GM10248 (cell line): Measurements from ENCODE around the gene SYNE2.

Experiments
- CTCF ChIA-PET: fragments of 300-600 bp; sonication (Branson Sonifier 250); formaldehyde crosslinking; extraction: SDS; loops from one replicate; lab custom pipeline; 2021; ENCODE audit warnings: antibody characterized with exemption; lab: Yijun Ruan, JAX
- POLR2A ChIA-PET: fragments of 350-650 bp; sonication (Branson Sonifier 250); formaldehyde crosslinking; extraction: SDS; loops from one replicate; lab custom pipeline; 2020; ENCODE audit warnings: antibody characterized with exemption; lab: Yijun Ruan, JAX
- DNase-seq: peaks from one replicate; pipeline ENCODE4 v3.0.0; 2012; ENCODE audit errors: extremely low spot score
- TF ChIP-seq, protein P1 (sequence below): IDR thresholded peaks from 2 replicates; pipeline ENCODE4 v1.5.1; 2012; ENCODE audit warnings: mild to moderate bottlenecking, low read depth; ENCODE audit errors: extremely low read depth, missing control alignments, control extremely low read depth

SYNE2 gene

DNA sequence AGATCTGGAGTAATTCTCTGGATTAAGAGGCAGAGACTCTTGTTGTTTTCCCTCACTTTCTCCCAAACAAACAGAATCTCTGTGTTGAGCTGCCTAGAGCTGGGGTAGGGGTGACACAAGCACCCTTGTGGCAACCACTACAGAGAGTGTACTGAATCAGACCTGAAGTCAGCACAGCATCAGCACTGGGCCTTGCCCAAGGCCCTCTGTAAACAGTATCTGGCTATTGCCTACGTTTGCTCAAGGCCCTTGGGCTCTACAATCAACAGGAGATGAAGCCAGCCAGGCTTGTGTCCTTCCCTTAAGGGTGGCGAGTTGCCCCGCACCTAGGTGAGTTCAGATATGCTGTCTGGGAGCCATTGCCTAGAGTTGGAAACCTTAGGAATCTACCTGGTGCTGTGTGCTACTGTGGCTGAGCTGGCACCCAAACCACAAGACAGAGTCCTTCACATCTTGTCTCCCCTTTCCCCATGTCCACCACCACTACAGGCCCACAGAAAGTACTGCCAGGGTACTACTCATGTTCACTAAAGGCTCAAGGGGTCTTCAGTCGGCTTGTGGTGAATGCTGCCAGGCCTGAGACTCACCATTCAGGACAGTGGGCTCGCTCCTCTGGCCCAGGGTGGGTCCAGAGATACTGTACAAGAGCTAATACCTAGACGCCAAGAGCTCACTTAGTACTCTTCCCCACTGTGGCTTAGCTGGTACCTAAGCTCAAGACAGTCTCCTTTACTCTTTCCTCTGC is 206.8 kb downstream of the SYNE2 start:
- no peak for DNase-seq
- TF ChIP-seq, protein P1, sequence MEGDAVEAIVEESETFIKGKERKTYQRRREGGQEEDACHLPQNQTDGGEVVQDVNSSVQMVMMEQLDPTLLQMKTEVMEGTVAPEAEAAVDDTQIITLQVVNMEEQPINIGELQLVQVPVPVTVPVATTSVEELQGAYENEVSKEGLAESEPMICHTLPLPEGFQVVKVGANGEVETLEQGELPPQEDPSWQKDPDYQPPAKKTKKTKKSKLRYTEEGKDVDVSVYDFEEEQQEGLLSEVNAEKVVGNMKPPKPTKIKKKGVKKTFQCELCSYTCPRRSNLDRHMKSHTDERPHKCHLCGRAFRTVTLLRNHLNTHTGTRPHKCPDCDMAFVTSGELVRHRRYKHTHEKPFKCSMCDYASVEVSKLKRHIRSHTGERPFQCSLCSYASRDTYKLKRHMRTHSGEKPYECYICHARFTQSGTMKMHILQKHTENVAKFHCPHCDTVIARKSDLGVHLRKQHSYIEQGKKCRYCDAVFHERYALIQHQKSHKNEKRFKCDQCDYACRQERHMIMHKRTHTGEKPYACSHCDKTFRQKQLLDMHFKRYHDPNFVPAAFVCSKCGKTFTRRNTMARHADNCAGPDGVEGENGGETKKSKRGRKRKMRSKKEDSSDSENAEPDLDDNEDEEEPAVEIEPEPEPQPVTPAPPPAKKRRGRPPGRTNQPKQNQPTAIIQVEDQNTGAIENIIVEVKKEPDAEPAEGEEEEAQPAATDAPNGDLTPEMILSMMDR = no peak
- POLR2A ChIA-PET = no interaction called here
- CTCF ChIA-PET = interaction anchor here (0.9 to 1.3 kb wide), 6 partner anchors 11 to 244 kb away, joined by 3 to 5 read pairs (median 3); partner anchors contain the start of gene SYNE2

DNA sequence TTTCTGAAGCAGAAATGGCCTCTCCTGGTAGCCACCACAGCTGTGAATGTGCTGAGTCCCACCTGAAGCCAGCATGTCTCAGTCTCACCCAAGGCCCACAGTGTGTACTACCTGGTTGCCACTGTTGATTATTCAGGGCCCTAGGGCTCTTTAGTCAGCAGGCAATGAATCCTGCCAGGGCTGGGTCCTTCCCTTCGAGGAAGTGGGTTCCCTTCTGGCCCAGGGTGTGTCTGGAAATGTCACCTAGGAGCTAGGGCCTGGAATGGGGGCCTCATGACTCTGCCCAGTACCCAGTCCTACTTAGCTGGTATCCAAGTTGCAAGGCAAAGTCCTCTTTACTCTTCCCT is 207.4 kb downstream of the SYNE2 start:
- DNase-seq = no peak
- POLR2A ChIA-PET = no interaction called here
- CTCF ChIA-PET = interaction anchor here (0.9 to 1.5 kb wide), 7 partner anchors 12 to 243 kb away, joined by 3 to 5 read pairs (median 3); partner anchors contain the start of genes ESR2 and SYNE2
- TF ChIP-seq, protein P1 = no peak

DNA sequence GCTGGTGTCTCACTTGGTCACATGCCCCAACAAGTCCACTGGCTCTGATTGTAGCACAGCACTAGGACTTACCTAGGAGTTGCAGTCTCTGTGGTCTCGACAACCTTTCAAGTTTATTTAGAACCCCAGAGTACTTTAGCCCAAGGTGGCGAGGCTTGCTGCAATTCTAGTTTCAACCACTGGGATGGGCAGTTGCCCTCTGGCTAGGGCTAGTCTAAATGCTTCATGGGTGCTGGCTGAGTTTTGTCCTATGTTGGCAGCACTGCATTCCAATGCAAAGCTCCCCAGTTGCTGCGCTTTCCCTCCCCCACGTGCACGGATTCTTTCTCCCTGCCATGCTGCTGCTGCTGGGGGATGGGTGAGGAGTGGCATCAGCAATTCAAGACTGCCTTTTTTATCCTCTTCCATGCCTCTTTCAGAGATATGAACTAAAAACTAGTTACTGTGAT is 207.9 kb downstream of the SYNE2 start:
- TF ChIP-seq, protein P1 = peak; percentile 12
- POLR2A ChIA-PET = no interaction called here
- CTCF ChIA-PET = interaction anchor here (0.9 to 1.5 kb wide), 7 partner anchors 12 to 243 kb away, joined by 3 to 5 read pairs (median 3); partner anchors contain the start of genes ESR2 and SYNE2
- DNase-seq = no peak

DNA sequence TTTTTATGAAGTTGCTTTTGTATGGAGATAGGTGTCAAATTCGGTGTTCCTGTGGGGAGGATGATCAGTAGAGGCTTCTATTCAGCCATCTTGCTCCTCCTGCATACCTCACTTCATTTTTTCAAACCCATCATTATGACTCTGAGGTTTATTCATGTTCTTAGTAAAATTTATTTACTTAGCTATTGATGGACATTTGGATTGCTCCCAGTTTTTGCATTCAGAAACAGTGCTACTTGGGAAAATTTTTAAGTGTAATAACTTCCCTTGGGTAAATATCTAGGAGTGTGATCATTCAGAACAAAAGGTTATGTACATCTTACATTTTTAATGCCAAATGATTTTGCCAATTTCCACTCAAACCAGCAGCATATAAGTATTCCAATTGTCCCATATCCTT is 208.3 kb downstream of the SYNE2 start:
- no peak for DNase-seq
- ChIA-PET POLR2A (no interaction called here), CTCF (interaction anchor here (1.0 to 1.5 kb wide), 4 partner anchors 13 to 234 kb away, joined by 3 to 4 read pairs (median 3); partner anchors contain the start of gene ESR2)
- TF ChIP-seq, protein P1 = no peak

DNA sequence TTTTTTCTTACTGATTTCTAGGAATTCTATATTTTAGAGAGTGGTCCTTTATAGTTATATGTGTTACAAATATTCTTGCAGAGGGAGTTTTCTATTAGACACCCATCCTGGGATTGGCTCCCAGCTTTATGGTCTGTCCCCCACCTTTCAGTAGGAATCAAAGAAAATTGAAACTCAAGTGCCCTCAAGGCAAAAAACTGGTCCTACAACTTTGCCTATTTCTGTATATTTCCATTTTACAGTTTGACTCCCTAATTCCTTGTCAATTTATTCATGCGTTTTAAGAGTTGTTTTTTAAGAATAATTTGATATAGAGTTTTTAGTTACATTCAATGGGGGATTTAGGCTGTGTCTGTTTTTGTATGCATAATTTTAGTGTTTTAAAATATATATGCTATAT is 208.9 kb downstream of the SYNE2 start:
- ChIA-PET CTCF (interaction anchor here (1.5 to 1.8 kb wide), 2 partner anchors 21 to 233 kb away, joined by 4 read pairs; partner anchors contain the start of gene ESR2), POLR2A (no interaction called here)
- TF ChIP-seq, protein P1 = no peak
- no peak for DNase-seq

DNA sequence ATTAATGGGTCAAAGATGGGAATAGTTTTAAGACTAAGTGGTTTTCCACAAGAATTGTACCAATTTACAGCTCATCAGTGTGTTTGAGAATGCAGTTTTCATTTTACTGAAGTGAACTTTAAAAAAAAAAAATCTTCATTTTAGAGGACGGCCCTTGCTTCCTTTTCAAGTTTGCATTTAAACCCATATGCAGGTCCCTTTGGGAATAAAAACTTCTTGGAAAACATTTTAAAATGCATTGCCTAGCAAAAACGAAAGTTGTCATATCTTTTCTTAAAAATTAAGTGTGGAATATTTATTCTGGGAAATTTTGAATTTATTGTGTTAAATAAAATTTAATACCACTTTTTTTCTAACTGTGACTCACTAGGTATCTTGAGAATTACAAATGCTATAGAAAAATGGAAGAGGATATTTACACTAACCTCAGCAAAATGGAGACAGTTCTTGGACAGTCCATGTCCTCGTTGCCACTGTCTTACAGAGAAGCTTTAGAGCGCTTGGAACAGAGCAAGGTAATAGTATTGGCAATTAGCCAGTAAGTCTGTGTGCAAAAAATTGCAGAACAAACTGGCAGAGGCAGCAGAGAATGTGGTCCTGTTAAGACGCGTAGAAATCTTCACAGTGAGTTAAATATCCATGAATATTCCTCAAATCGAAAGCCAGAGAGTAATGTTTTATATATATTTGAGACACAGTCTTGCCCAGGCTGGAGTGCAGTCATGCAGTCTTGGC is 209.7 kb downstream of the SYNE2 start:
- no peak for DNase-seq
- ChIA-PET POLR2A (no interaction called here), CTCF (interaction anchor here (0.9 to 1.8 kb wide), 4 partner anchors 9 to 241 kb away, joined by 3 to 4 read pairs (median 4); no protein-coding TSS in a partner anchor)
- TF ChIP-seq, protein P1 = no peak
